ENCODE measurements around the gene DCAF8. TPM values are rescaled to one million over a fixed set of nuclear protein-coding genes. Genes with fewer than 3 reads are reported as not detected.

Gene DCAF8
- total RNA-seq, 6 experiments from 2014 or later = 80.2 to 137 (median 110) TPM

GRCh38 chr1:160211046-160211790, 51.1 kb downstream of the DCAF8 start:
- WGBS (ENCODE audit: insufficient coverage, low coverage, low lambda C conversion rate, missing lambda C conversion rate) = 77% methylated on average over 9 of the region's 10 CpGs
- DNase-seq (no peak), ATAC-seq (no peak)
- H3K4me1 ChIP-seq = peaks cover 0 to 2% (median 0%) of the 10 kb centered on the region in 4 donors
- H3K27ac ChIP-seq = no peak overlapping the region
- intact Hi-C loops (cut with DNase I) = no loop called here
- H3K27me3 ChIP-seq = no peaks in the 10 kb centered on the region
- no peak overlapping the region for H3K4me3 ChIP-seq
- peaks cover 0 to 42% (median 8%) of the 10 kb centered on the region in 4 donors for H3K36me3 ChIP-seq
- H3K9me3 ChIP-seq = no peaks in the 10 kb centered on the region
- TF ChIP-seq POLR2A (IDR thresholded peaks at IDR 0.05) (no peak), CTCF (IDR thresholded peaks at IDR 0.05) (no peak)

- peaks cover 0 to 7% (median 0%) of the 10 kb centered on the region in 4 donors for H3K4me1 ChIP-seq
- H3K4me3 ChIP-seq = no peak overlapping the region
- H3K27me3 ChIP-seq = no peaks in the 10 kb centered on the region
- TF ChIP-seq CTCF (IDR thresholded peaks at IDR 0.05) (no peak), POLR2A (IDR thresholded peaks at IDR 0.05) (no peak)
- no peak for DNase-seq
- ATAC-seq = no peak
- intact Hi-C loops (cut with DNase I) = no loop called here
- no peak overlapping the region for H3K27ac ChIP-seq
- no peaks in the 10 kb centered on the region for H3K9me3 ChIP-seq
- H3K36me3 ChIP-seq = peaks cover 0 to 35% (median 5%) of the 10 kb centered on the region in 4 donors
- 80% methylated on average over 1 of the region's 5 CpGs for WGBS (ENCODE audit: insufficient coverage, low coverage, low lambda C conversion rate, missing lambda C conversion rate)
These were observed 51.8 kb downstream of the DCAF8 start for GRCh38 chr1:160210561-160210960.

- peaks cover 0 to 24% (median 4%) of the 10 kb centered on the region in 4 donors for H3K36me3 ChIP-seq
- TF ChIP-seq CTCF (IDR thresholded peaks at IDR 0.05) (no peak), POLR2A (IDR thresholded peaks at IDR 0.05) (no peak)
- H3K27me3 ChIP-seq = no peaks in the 10 kb centered on the region
- DNase-seq (no peak), ATAC-seq (no peak)
- intact Hi-C loops (cut with DNase I) = loop anchor here in 1 of 2 donors (10.0 kb wide), 1 partner anchor 65 kb away; no protein-coding TSS in a partner anchor
- no peak overlapping the region for H3K27ac ChIP-seq
- H3K9me3 ChIP-seq = no peaks in the 10 kb centered on the region
- H3K4me3 ChIP-seq = no peak overlapping the region
- WGBS (ENCODE audit: insufficient coverage, low coverage, low lambda C conversion rate, missing lambda C conversion rate) = 70% methylated on average over 6 of the region's 7 CpGs
- peaks cover 0 to 11% (median 0%) of the 10 kb centered on the region in 4 donors for H3K4me1 ChIP-seq
These were observed 52.9 kb downstream of the DCAF8 start for GRCh38 chr1:160209321-160210046.

GRCh38 chr1:160208557-160209320, 53.6 kb downstream of the DCAF8 start:
- intact Hi-C loops (cut with DNase I) = loop anchor here in 1 of 2 donors (10.0 kb wide), 1 partner anchor 66 kb away; no protein-coding TSS in a partner anchor

More at GRCh38 chr1:160208557-160209320, 53.6 kb downstream of the DCAF8 start:
- Histone ChIP-seq H3K4me3 (no peak overlapping the region), H3K27ac (no peak overlapping the region), H3K27me3 (no peaks in the 10 kb centered on the region), H3K9me3 (no peaks in the 10 kb centered on the region), H3K36me3 (peaks cover 0 to 17% (median 3%) of the 10 kb centered on the region in 4 donors), H3K4me1 (peaks cover 0 to 11% (median 0%) of the 10 kb centered on the region in 4 donors)
- 63% methylated on average over 6 of the region's 6 CpGs for WGBS (ENCODE audit: insufficient coverage, low coverage, low lambda C conversion rate, missing lambda C conversion rate)
- no peak for ATAC-seq
- no peak for DNase-seq
- TF ChIP-seq POLR2A (IDR thresholded peaks at IDR 0.05) (no peak), CTCF (IDR thresholded peaks at IDR 0.05) (no peak)
